GM12872 (cell line): ENCODE data around the gene MTHFD2L.
A peak's percentile ranks its signal among the peaks of the same experiment; 100 is the strongest.

Source experiments
- CTCF ChIP-seq: IDR thresholded peaks from 3 replicates; pipeline ENCODE4 v1.5.1; 2011; ENCODE audit warnings: low read depth, mild to moderate bottlenecking, low read length, moderate library complexity; ENCODE audit not compliant: insufficient read depth

Gene MTHFD2L

GRCh38 chr4:74297539-74297938 lies 139.6 kb downstream of the MTHFD2L start:
- no peak for TF ChIP-seq CTCF

GRCh38 chr4:74304095-74304625 lies 146.2 kb downstream of the MTHFD2L start:
- TF ChIP-seq CTCF: no peak

GRCh38 chr4:74305000-74305399 lies 147.1 kb downstream of the MTHFD2L start:
- TF ChIP-seq CTCF: no peak

GRCh38 chr4:74307170-74307569 lies 149.3 kb downstream of the MTHFD2L start:
- TF ChIP-seq CTCF: no peak

GRCh38 chr4:74308215-74308614 lies 150.3 kb downstream of the MTHFD2L start, which contains the start of gene EPGN:
EPGN (plus strand) TSS chr4:74308470; CDS start chr4:74308534, 64 bp downstream.
- TF ChIP-seq CTCF: no peak

- no peak for TF ChIP-seq CTCF
Measured at GRCh38 chr4:74309223-74309622, 151.3 kb downstream of the MTHFD2L start.

GRCh38 chr4:74311696-74312313 lies 153.9 kb downstream of the MTHFD2L start:
- TF ChIP-seq CTCF: peak; percentile 60
